Panc1 (cell line): ENCODE measurements around the gene PCGF1.

Source experiments
- CTCF ChIP-seq: fragments of 450-650 bp; IDR thresholded peaks from 2 replicates; pipeline ENCODE4 v1.5.1; 2017; ENCODE audit warnings: mild to moderate bottlenecking
- POLR2AphosphoS5 ChIP-seq: IDR thresholded peaks from 2 replicates; pipeline ENCODE4 v1.6.1; 2012; ENCODE audit warnings: mild to moderate bottlenecking, low read depth, low read length, moderate library complexity
- REST ChIP-seq, 2 experiments: IDR thresholded peaks; 2 replicates each; pipeline ENCODE4 v1.6.1; 2011 to 2012; ENCODE audit warnings: low read depth in 2 of 2, control low read depth in 1 of 2, low read length in 1 of 2, mild to moderate bottlenecking in 1 of 2, moderate library complexity in 1 of 2; ENCODE audit not compliant: insufficient read depth in 1 of 2
- SIN3A ChIP-seq: IDR thresholded peaks from 2 replicates; pipeline ENCODE4 v1.6.1; 2012; ENCODE audit warnings: low read depth, mild to moderate bottlenecking, low read length, moderate library complexity, borderline replicate concordance; ENCODE audit not compliant: insufficient read depth
- TCF7L2 ChIP-seq: IDR thresholded peaks from 2 replicates; pipeline ENCODE4 v1.6.1; 2011; ENCODE audit warnings: mild to moderate bottlenecking, low read depth, low read length, inconsistent platforms

GRCh38 chr2:74488643-74489481, 18.6 kb downstream of the PCGF1 start:
- no peak for TF ChIP-seq CTCF
- no peak for TF ChIP-seq POLR2AphosphoS5
- TF ChIP-seq REST (IDR thresholded peaks at IDR 0.05; ENCODE audit: insufficient read depth in 1 of 2, low read depth in 2 of 2, low read length in 1 of 2) = no peak
- TF ChIP-seq SIN3A = no peak
- no peak for TF ChIP-seq TCF7L2
